D341Med (cell line): ENCODE measurements around the gene CLEC9A.
"Not testable (repeated sequence)": the region's sequence is repeated elsewhere in the genome, so short reads cannot be mapped to it uniquely, and the experiment has no call there.

ENCODE experiments used
- DNase-seq: peaks from one replicate; pipeline ENCODE4 v3.0.0; 2012; ENCODE audit warnings: low spot score

Gene CLEC9A

GRCh38 chr12:10030446-10030845 lies at the start of gene CLEC9A:
Gene CLEC9A (plus strand): TSS chr12:10030682. CDS start chr12:10052688, 22,006 bp downstream.
- DNase-seq, result no peak

- DNase-seq, result no peak
These were observed 38.6 kb upstream of the CLEC9A start for GRCh38 chr12:9991876-9992275.

- DNase-seq, result no peak
These were observed 38.2 kb upstream of the CLEC9A start for GRCh38 chr12:9992296-9992695.

- no peak for DNase-seq
These were observed 31.5 kb upstream of the CLEC9A start, which contains the start of gene CLEC1B for GRCh38 chr12:9999016-9999415. Gene CLEC1B (minus strand): TSS chr12:9999121. CDS start chr12:9999100, 21 bp downstream.

GRCh38 chr12:10001171-10001776 lies 29.2 kb upstream of the CLEC9A start:
- no peak for DNase-seq

- DNase-seq, result no peak
These were observed 17.7 kb upstream of the CLEC9A start for GRCh38 chr12:10012630-10013330.

- DNase-seq, result no peak
These were observed 15.0 kb upstream of the CLEC9A start for GRCh38 chr12:10015450-10015849.

- no peak for DNase-seq
These were observed 13.6 kb upstream of the CLEC9A start for GRCh38 chr12:10016881-10017280.

- DNase-seq, result no peak
These were observed 12.1 kb upstream of the CLEC9A start for GRCh38 chr12:10018386-10018785.

- no peak for DNase-seq
These were observed 9.1 kb upstream of the CLEC9A start for GRCh38 chr12:10021342-10021741.

- no peak for DNase-seq
These were observed 5.2 kb upstream of the CLEC9A start for GRCh38 chr12:10025236-10025635.

GRCh38 chr12:10026666-10027065 lies 3.8 kb upstream of the CLEC9A start:
- DNase-seq, result not testable (repeated sequence)

- no peak for DNase-seq
These were observed 3.2 kb upstream of the CLEC9A start for GRCh38 chr12:10027311-10027710.

- DNase-seq, result no peak
These were observed 2.8 kb upstream of the CLEC9A start for GRCh38 chr12:10027721-10028120.

- DNase-seq, result no peak
These were observed 839 bp downstream of the CLEC9A start for GRCh38 chr12:10031321-10031720.

GRCh38 chr12:10031771-10032175 lies 1.3 kb downstream of the CLEC9A start:
- no peak for DNase-seq

GRCh38 chr12:10033783-10034545 lies 3.5 kb downstream of the CLEC9A start:
- DNase-seq, result no peak

GRCh38 chr12:10042167-10042566 lies 11.7 kb downstream of the CLEC9A start:
- DNase-seq, result no peak

GRCh38 chr12:10048526-10048925 lies 18.0 kb downstream of the CLEC9A start:
- DNase-seq, result no peak

- no peak for DNase-seq
These were observed 21.9 kb downstream of the CLEC9A start for GRCh38 chr12:10052193-10052913.

- no peak for DNase-seq
These were observed 27.9 kb downstream of the CLEC9A start for GRCh38 chr12:10058387-10058786.

GRCh38 chr12:10065241-10065640 lies 34.8 kb downstream of the CLEC9A start:
- DNase-seq, result no peak
